Nephron progenitor cell (in vitro differentiated cells): ENCODE measurements around the gene KRT81.
A peak's percentile ranks its signal among the peaks of the same experiment; 100 is the strongest.
"Not testable (repeated sequence)": the region's sequence is repeated elsewhere in the genome, so short reads cannot be mapped to it uniquely, and the experiment has no call there.

Experiments
- DNase-seq: peaks from one replicate; pipeline ENCODE4 v3.0.0; 2021
- H3K27ac Mint-ChIP-seq: 2 replicates; pipeline ENCODE4 v1.8.0; 2021; ENCODE audit warnings: mild to moderate bottlenecking, moderate library complexity, mixed read lengths
- H3K27me3 Mint-ChIP-seq: 2 replicates; pipeline ENCODE4 v1.8.0; 2021; ENCODE audit warnings: mild to moderate bottlenecking, low read depth, mixed read lengths; ENCODE audit not compliant: poor library complexity
- H3K36me3 Mint-ChIP-seq: 2 replicates; pipeline ENCODE4 v1.8.0; 2021; ENCODE audit warnings: low read depth, mixed read lengths
- H3K4me1 Mint-ChIP-seq: 2 replicates; pipeline ENCODE4 v1.8.0; 2021; ENCODE audit warnings: mixed read lengths
- H3K4me3 Mint-ChIP-seq: 2 replicates; pipeline ENCODE4 v1.8.0; 2021; ENCODE audit warnings: mild to moderate bottlenecking, moderate library complexity, mixed read lengths
- H3K9me3 Mint-ChIP-seq: 2 replicates; pipeline ENCODE4 v1.8.0; 2021; ENCODE audit warnings: mild to moderate bottlenecking, moderate library complexity, mixed read lengths
- TF ChIP-seq, protein P1 (sequence below): fragments of 200-600 bp; sonication (generic); IDR thresholded peaks from 2 replicates; pipeline ENCODE4 v1.5.0; 2021; ENCODE audit warnings: antibody characterized with exemption

Gene KRT81

DNA sequence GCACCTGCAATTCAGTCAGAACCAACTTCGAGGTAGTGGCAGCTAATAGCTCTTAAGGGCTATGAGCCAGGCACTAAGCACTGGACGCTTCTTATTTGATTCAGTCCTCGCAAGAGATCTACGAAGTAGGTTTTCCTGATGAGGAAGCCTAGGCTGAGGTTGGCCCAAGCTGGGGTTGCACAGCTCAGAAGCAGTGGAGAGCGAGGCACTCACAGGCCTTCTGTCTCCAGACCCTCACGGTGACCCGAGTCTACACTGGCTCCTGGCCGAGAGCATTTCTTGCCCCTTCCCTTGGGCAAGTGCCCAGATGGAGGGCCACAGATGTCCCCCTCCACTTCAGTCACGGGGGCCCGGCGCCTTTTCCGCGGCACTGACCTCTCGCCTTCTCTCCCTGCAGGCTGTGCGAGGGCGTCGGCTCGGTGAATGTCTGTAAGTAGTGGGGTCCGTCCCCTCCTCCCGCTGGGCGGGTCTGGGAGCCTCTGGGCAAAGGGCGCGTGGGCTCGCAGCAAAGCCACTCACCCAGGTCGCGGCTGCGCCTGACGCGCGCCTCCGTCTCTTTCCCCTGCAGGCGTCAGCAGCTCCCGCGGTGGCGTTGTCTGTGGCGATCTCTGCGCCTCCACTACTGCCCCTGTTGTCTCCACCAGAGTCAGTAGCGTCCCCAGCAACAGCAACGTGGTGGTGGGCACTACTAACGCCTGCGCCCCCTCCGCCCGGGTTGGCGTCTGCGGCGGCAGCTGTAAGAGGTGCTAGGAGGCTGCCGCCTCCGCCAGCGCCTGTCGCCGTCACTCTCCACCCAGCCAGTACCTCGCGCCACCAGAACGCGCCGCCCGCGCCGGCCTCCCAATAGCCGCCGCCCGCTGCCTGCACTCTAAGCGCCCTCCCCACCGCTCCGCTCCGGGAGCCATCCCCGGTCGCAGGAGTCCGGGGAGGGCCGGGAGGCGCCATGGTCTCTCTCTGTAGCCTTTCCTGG is 16.8 kb upstream of the KRT81 start:
- TF ChIP-seq, protein P1, sequence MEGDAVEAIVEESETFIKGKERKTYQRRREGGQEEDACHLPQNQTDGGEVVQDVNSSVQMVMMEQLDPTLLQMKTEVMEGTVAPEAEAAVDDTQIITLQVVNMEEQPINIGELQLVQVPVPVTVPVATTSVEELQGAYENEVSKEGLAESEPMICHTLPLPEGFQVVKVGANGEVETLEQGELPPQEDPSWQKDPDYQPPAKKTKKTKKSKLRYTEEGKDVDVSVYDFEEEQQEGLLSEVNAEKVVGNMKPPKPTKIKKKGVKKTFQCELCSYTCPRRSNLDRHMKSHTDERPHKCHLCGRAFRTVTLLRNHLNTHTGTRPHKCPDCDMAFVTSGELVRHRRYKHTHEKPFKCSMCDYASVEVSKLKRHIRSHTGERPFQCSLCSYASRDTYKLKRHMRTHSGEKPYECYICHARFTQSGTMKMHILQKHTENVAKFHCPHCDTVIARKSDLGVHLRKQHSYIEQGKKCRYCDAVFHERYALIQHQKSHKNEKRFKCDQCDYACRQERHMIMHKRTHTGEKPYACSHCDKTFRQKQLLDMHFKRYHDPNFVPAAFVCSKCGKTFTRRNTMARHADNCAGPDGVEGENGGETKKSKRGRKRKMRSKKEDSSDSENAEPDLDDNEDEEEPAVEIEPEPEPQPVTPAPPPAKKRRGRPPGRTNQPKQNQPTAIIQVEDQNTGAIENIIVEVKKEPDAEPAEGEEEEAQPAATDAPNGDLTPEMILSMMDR = peak; percentile 32
- H3K4me1 Mint-ChIP-seq = peaks cover 13% of the 10 kb centered on the region
- peaks cover 64% of the 10 kb centered on the region for H3K27me3 Mint-ChIP-seq
- peak overlapping the region; percentile 79 for H3K4me3 Mint-ChIP-seq
- H3K9me3 Mint-ChIP-seq = no peaks in the 10 kb centered on the region
- DNase-seq = peak; percentile 87
- H3K36me3 Mint-ChIP-seq = no peaks in the 10 kb centered on the region
- no peak overlapping the region for H3K27ac Mint-ChIP-seq

DNA sequence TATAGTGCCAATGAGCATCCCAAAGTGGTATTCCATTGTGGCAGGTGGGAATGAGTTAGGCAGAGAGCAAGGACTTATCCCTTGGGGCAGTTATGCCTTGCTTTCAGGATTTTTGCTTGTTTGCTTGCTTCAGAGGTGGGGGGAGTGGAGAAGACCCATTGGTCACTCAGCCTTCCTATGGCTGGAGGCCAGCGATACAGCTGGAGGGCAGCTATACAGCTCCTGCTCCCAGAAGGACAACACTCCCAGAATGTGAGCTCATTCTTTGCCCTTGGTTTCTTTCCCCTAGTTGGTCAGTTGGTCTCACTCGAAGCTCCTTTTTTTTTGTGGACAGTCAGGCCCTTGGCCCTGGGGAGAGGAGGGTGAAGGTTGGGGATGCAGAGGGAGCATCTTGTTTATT is 15.4 kb upstream of the KRT81 start:
- TF ChIP-seq, protein P1 = no peak
- H3K4me3 Mint-ChIP-seq = no peak overlapping the region
- H3K36me3 Mint-ChIP-seq = no peaks in the 10 kb centered on the region
- H3K4me1 Mint-ChIP-seq = peaks cover 13% of the 10 kb centered on the region
- H3K27me3 Mint-ChIP-seq = peaks cover 57% of the 10 kb centered on the region
- DNase-seq = no peak
- H3K9me3 Mint-ChIP-seq = no peaks in the 10 kb centered on the region
- no peak overlapping the region for H3K27ac Mint-ChIP-seq

DNA sequence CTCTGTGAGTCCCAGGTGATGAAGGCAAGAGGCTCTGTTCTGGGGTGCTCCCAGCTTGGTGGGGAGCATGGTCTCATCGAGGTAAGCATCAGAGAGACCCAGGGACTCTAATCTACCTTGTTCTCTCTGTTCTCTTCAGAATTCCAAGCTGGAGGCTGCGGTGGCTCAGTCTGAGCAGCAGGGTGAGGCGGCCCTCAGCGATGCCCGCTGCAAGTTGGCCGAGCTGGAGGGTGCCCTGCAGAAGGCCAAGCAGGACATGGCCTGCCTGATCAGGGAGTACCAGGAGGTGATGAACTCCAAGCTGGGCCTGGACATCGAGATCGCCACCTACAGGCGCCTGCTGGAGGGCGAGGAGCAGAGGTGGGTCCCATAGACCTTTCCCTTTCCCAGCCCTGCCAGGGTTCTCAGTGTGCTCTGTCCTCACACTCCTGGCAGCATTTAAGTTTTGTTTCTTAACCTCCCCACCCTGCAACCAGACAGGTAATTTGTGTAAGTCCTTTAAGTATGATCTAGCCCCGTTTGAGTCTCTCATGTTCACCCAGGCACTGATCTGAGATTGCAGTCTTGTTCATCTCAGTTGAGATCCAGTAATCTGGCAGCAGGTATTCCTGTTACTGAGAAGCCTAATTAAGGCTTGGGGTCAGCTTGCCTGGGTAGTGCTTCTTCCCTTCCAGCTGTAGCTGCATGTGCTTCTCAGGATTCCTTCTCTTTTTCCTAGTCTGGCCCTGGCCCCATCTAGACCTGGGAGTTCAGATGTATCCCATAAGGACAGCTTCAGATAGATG is 14.8 kb upstream of the KRT81 start:
- peaks cover 56% of the 10 kb centered on the region for H3K27me3 Mint-ChIP-seq
- H3K9me3 Mint-ChIP-seq = no peaks in the 10 kb centered on the region
- H3K36me3 Mint-ChIP-seq = no peaks in the 10 kb centered on the region
- no peak overlapping the region for H3K4me3 Mint-ChIP-seq
- DNase-seq = no peak
- TF ChIP-seq, protein P1 = peak; percentile 35
- peaks cover 13% of the 10 kb centered on the region for H3K4me1 Mint-ChIP-seq
- no peak overlapping the region for H3K27ac Mint-ChIP-seq

DNA sequence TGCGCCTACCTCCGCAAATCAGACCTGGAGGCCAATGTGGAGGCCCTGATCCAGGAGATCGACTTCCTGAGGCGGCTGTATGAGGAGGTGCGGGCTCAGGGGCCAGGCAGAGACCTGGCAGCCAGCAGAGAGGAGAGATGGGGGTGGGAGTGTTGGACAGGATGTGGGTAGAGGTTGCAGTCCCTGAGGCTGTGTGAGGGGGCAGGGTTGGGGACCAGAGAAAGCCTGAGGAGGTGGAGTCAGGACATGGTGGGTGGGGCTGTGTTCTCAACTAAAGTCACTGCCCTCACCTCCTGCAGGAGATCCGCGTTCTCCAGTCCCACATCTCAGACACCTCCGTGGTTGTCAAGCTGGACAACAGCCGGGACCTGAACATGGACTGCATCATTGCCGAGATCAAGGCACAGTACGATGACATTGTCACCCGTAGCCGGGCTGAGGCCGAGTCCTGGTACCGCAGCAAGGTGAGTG is 13.6 kb upstream of the KRT81 start:
- not testable (repeated sequence) for H3K36me3 Mint-ChIP-seq, H3K27ac Mint-ChIP-seq, H3K9me3 Mint-ChIP-seq, H3K4me3 Mint-ChIP-seq
- peak; percentile 25 for DNase-seq
- Mint-ChIP-seq H3K27me3 (peaks cover 48% of the 10 kb centered on the region), H3K4me1 (peaks cover 13% of the 10 kb centered on the region)

DNA sequence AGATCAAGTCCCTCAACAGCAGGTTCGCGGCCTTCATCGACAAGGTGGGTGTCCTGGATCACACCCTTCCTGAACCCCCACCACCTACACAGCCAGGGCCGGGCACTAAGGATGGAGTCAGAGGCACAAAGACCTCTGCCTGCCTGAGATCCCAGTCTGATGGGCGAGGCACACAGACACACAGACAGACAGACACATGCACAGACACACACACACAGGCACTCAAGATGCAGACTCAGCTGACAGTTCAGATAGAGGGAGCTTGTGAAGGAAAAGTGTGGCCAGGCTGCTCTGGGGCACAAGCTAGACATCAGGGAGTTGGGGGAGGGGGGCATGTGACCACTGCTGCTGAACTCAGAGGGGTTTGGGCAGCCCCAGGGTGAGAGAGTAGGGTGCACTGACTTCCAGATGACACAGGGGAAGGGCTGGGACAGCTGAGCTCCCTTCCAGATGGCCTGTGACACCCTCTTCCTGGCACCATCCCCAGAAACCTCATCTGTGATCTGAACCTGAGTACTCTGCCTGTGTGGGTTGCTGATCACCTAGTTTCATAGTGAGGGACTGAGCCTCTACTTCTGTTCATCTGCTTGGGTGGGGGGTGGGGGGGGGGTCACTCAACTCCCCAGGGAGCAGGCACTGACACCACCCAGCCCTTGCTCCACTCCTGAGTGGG is 11.0 kb upstream of the KRT81 start:
- H3K27me3 Mint-ChIP-seq = peaks cover 45% of the 10 kb centered on the region
- not testable (repeated sequence) for H3K4me3 Mint-ChIP-seq, H3K9me3 Mint-ChIP-seq, H3K4me1 Mint-ChIP-seq, H3K27ac Mint-ChIP-seq, DNase-seq, H3K36me3 Mint-ChIP-seq

DNA sequence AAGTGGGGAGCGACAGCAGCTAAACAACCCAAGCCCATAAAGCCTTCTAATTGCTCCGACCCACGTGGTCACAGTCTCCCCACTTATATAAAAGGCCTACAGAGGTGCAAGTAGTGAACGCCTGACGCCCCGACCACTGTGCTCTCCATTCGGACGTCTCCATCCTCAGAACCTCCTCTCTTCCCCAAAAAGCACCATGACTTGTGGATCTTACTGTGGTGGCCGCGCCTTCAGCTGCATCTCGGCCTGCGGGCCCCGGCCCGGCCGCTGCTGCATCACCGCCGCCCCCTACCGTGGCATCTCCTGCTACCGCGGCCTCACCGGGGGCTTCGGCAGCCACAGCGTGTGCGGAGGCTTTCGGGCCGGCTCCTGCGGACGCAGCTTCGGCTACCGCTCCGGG is 10.4 kb upstream of the KRT81 start:
- not testable (repeated sequence) for H3K9me3 Mint-ChIP-seq, H3K4me3 Mint-ChIP-seq, H3K36me3 Mint-ChIP-seq, H3K27ac Mint-ChIP-seq, DNase-seq, H3K4me1 Mint-ChIP-seq
- H3K27me3 Mint-ChIP-seq = peaks cover 45% of the 10 kb centered on the region
